Inflammatory macrophage treated with lipopolysaccharide for 4 hours (primary cell): Measurements from ENCODE around the gene WHRN.

Experiments
- DNase-seq: peaks from one replicate; pipeline ENCODE4 v3.0.0-alpha.2; 2020

Gene WHRN

GRCh38 chr9:114357911-114358328 is 147.4 kb downstream of the WHRN start:
- no peak for DNase-seq

GRCh38 chr9:114357360-114357759 is 147.9 kb downstream of the WHRN start:
- no peak for DNase-seq

- no peak for DNase-seq
Measured at GRCh38 chr9:114356792-114357191, 148.5 kb downstream of the WHRN start.

- no peak for DNase-seq
Measured at GRCh38 chr9:114355821-114356220, 149.5 kb downstream of the WHRN start.
